Body of pancreas (tissue), 4 donors: ENCODE measurements around the gene SLC2A5. TPM values are rescaled to one million over a fixed set of nuclear protein-coding genes. Genes with fewer than 3 reads are reported as not detected.
"Not testable (repeated sequence)": the region's sequence is repeated elsewhere in the genome, so short reads cannot be mapped to it uniquely, and the experiment has no call there.

Experiments
- ATAC-seq: fragments of 150-250 bp; one replicate; pipeline ENCODE4 v1.9.1; 2016
- DNase-seq, 4 donors: peaks; one replicate each; pipeline ENCODE4 v3.0.0-alpha.2; 2019
- H3K27ac ChIP-seq, 4 donors: fragments of 200-600 bp; sonication (generic); 1 replicate in 3 of 4; 2 replicates in 1 of 4; pipeline versions ENCODE4 v1.5.1 to v1.6.1; 2016 to 2019; ENCODE audit warnings: mild to moderate bottlenecking in 1 of 4, mixed read lengths in 1 of 4, moderate library complexity in 1 of 4
- H3K27me3 ChIP-seq, 2 donors: fragments of 200-600 bp; sonication (generic); one replicate each; pipeline ENCODE4 v1.6.0; 2016; ENCODE audit warnings: mild to moderate bottlenecking in 1 of 2
- H3K36me3 ChIP-seq, 2 donors: fragments of 200-600 bp; sonication (generic); replicated peaks in 1 of 2; 2 replicates each; pipeline ENCODE4 v1.5.1; 2016; ENCODE audit warnings: low read depth in 2 of 2; ENCODE audit not compliant: insufficient read depth in 1 of 2
- H3K4me1 ChIP-seq: fragments of 200-600 bp; sonication (generic); one replicate; pipeline ENCODE4 v1.6.0; 2016
- H3K4me3 ChIP-seq, 2 donors: fragments of 200-600 bp; sonication (generic); 1 replicate in 1 of 2; 2 replicates in 1 of 2; pipeline ENCODE4 v1.5.1; 2016 to 2019
- H3K9me3 ChIP-seq, 3 donors: fragments of 200-600 bp; sonication (generic); 1 replicate in 2 of 3; 2 replicates in 1 of 3; pipeline ENCODE4 v1.5.1; 2016
- CTCF ChIP-seq, 7 experiments: fragments of 450-650 bp in 4 of 7; fragments of 200-600 bp in 3 of 7; sonication (generic) in 3 of 7; IDR thresholded peaks; one replicate each; pipeline ENCODE4 v1.5.1; 2016 to 2019; ENCODE audit warnings: antibody characterized with exemption in 7 of 7
- POLR2A ChIP-seq, 3 donors: fragments of 450-650 bp; IDR thresholded peaks; one replicate each; pipeline ENCODE4 v1.6.1; 2016; ENCODE audit warnings: antibody characterized with exemption in 3 of 3, mild to moderate bottlenecking in 2 of 3
- WGBS, 2 donors: methylation state at CpG; one replicate each; pipeline ENCODE4 v1.1.5; 2017; 5-methylcytosine and 5-hydroxymethylcytosine counted together
- intact Hi-C: fragments of 100-400 bp; cut with DNase I; formaldehyde crosslinking; loops from one replicate; pipeline ENCODE4 v1.15.1; 2023
- total RNA-seq, 2 donors: library from RNA; depleted of rRNA; stranded (reverse); fragments of >200 nt; gene quantifications; one replicate each; pipeline ENCODE4 v1.1.0, GENCODE V29; 2016

SLC2A5 gene
- total RNA-seq, 2 donors from 2014 or later: under 0.01 to 0.26 TPM

GRCh38 chr1:9099555-9099954 lies 30.1 kb upstream of the SLC2A5 start:
- H3K27me3 ChIP-seq: no peaks in the 10 kb centered on the region
- DNase-seq (no peak), ATAC-seq (no peak)
- no peaks in the 10 kb centered on the region for H3K4me1 ChIP-seq
- H3K9me3 ChIP-seq: no peaks in the 10 kb centered on the region
- TF ChIP-seq POLR2A (IDR thresholded peaks at IDR 0.05): no peak
- TF ChIP-seq CTCF (IDR thresholded peaks at IDR 0.05): no peak
- H3K36me3 ChIP-seq: peaks cover 0 to 2% of the 10 kb centered on the region in 2 donors
- H3K27ac ChIP-seq: no peak overlapping the region
- 84 to 90% methylated on average over 5 to 7 of the region's 7 CpGs for WGBS, 2 donors
- intact Hi-C loops: no loop called here
- no peak overlapping the region for H3K4me3 ChIP-seq

DNA sequence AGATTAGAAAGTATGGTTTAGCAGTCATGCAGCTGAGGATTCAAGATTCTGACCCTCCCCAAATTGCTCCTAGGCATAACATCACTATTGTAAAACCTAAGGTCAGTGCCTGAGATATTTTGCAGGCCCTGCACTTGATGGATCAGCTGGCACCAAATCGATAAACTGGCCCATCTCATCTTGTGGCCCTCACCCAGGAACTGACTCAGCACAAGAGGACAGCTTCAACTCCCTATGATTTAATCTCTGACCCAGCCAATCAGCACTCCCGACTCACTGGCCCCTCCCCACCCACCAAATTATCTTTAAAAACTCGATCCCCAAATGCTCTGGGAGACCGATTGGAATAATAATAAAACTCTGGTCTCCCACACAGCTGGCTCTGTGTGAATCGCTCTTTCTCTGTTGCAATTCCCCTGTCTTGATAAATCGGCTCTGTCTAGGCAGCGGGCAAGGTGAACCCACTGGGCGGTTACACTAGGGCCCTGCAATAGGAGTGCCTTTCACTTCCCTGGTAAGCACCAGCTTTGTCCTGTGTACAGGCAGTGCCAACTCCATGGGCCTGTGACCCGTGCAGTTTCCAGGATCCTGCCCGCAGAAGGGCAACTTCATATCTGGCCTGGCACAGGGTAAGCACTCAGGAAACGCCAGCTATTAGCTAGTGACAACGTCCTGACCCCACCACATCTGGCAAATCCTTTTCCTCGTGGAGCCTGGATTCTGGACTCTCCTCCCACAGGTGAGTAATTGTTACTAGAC lies 28.7 kb upstream of the SLC2A5 start:
- Histone ChIP-seq H3K9me3 (no peaks in the 10 kb centered on the region), H3K27me3 (no peaks in the 10 kb centered on the region), H3K4me3 (no peak overlapping the region), H3K4me1 (no peaks in the 10 kb centered on the region), H3K36me3 (no peaks in the 10 kb centered on the region), H3K27ac (no peak overlapping the region)
- ATAC-seq: no peak
- 73 to 82% methylated on average over 13 of the region's 13 CpGs for WGBS, 2 donors
- DNase-seq: no peak
- TF ChIP-seq CTCF (IDR thresholded peaks at IDR 0.05) (no peak), POLR2A (IDR thresholded peaks at IDR 0.05) (no peak)
- intact Hi-C loops: no loop called here

DNA sequence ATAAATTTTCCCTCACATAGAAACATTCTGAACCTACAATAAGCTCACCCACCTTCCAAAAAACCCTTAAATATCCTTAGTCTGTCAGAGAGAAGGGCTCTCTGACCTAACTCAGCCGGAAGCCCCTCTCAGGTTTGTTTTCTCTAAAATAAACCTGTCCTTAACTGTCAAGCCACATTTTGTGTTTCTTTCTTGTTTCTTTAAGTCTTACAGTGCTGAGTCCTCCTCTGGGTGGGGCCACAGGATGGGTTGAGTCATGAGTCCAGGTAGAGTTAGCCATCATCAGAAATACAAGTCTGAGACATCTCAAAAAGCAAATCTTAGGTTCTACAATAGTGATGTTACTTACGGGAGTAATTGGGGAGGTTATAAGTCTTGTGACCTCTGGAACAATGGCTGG lies 26.4 kb upstream of the SLC2A5 start:
- WGBS, 2 donors: 89 to 96% methylated on average over 2 of the region's 2 CpGs

GRCh38 chr1:9093996-9094595 lies 24.7 kb upstream of the SLC2A5 start:
- 69 to 86% methylated on average over 18 of the region's 18 CpGs for WGBS, 2 donors
- DNase-seq, ATAC-seq, H3K9me3 ChIP-seq, H3K27me3 ChIP-seq, H3K4me1 ChIP-seq, H3K4me3 ChIP-seq, intact Hi-C loops, H3K36me3 ChIP-seq, H3K27ac ChIP-seq: not testable (repeated sequence)

More for the DNA sequence above, 26.4 kb upstream of the SLC2A5 start:
- no peak overlapping the region for H3K27ac ChIP-seq
- TF ChIP-seq CTCF (IDR thresholded peaks at IDR 0.05) (no peak), POLR2A (IDR thresholded peaks at IDR 0.05) (no peak)
- no peaks in the 10 kb centered on the region for H3K36me3 ChIP-seq
- ATAC-seq (no peak), DNase-seq (no peak)
- H3K9me3 ChIP-seq: no peaks in the 10 kb centered on the region
- H3K27me3 ChIP-seq: no peaks in the 10 kb centered on the region
- no peak overlapping the region for H3K4me3 ChIP-seq
- H3K4me1 ChIP-seq: no peaks in the 10 kb centered on the region
- intact Hi-C loops: no loop called here

GRCh38 chr1:9093581-9093980 lies 24.1 kb upstream of the SLC2A5 start:
- 60 to 73% methylated on average over 6 of the region's 6 CpGs for WGBS, 2 donors
- intact Hi-C loops: no loop called here
- H3K4me1 ChIP-seq: no peaks in the 10 kb centered on the region
- no peak overlapping the region for H3K4me3 ChIP-seq
- no peaks in the 10 kb centered on the region for H3K9me3 ChIP-seq
- no peak overlapping the region for H3K27ac ChIP-seq
- TF ChIP-seq POLR2A (IDR thresholded peaks at IDR 0.05) (no peak), CTCF (IDR thresholded peaks at IDR 0.05) (no peak)
- H3K27me3 ChIP-seq: no peaks in the 10 kb centered on the region
- ATAC-seq: no peak
- H3K36me3 ChIP-seq: no peaks in the 10 kb centered on the region
- no peak for DNase-seq
